HepG2 (cell line): Measurements from ENCODE around the gene NLGN3. TPM values are rescaled to one million over a fixed set of nuclear protein-coding genes. Genes with fewer than 3 reads are reported as not detected.

Source experiments
- ARID3A ChIP-seq: IDR thresholded peaks from 2 replicates; pipeline ENCODE4 v1.6.1; 2012; ENCODE audit warnings: low read depth, low read length, improper control_type of control experiment
- FOXP4 ChIP-seq: sonication (generic); formaldehyde crosslinking; IDR thresholded peaks from 2 replicates; pipeline ENCODE4 v1.4.0; 2020; ENCODE audit warnings: missing genetic modification reagents
- GTF3A ChIP-seq: sonication (generic); formaldehyde crosslinking; conservative IDR thresholded peaks from 2 replicates; pipeline ENCODE4 v1.4.0; 2020; ENCODE audit warnings: mild to moderate bottlenecking, missing genetic modification reagents
- HMGXB4 ChIP-seq, 2 experiments: sonication (generic) in 1 of 2; formaldehyde crosslinking in 1 of 2; IDR thresholded peaks; 2 replicates each; pipeline versions ENCODE4 v1.4.0 to v1.6.1; 2018 to 2020; ENCODE audit warnings: missing genetic modification reagents in 2 of 2, borderline replicate concordance in 1 of 2, low read depth in 1 of 2, mild to moderate bottlenecking in 1 of 2, missing biosample characterization in 1 of 2
- MYPOP ChIP-seq: sonication (generic); formaldehyde crosslinking; IDR thresholded peaks from 2 replicates; pipeline ENCODE4 v1.8.1; 2023; ENCODE audit warnings: mild to moderate bottlenecking, moderate library complexity, missing genetic modification reagents
- NFE2 ChIP-seq: sonication (generic); formaldehyde crosslinking; IDR thresholded peaks from 2 replicates; pipeline ENCODE4 v1.4.0; 2020; ENCODE audit warnings: missing genetic modification reagents
- PAWR ChIP-seq: sonication (generic); formaldehyde crosslinking; IDR thresholded peaks from 2 replicates; pipeline ENCODE4 v1.4.0; 2020; ENCODE audit warnings: missing genetic modification reagents, mild to moderate bottlenecking, borderline replicate concordance
- RELA ChIP-seq: sonication (generic); formaldehyde crosslinking; IDR thresholded peaks from 2 replicates; pipeline ENCODE4 v1.4.0; 2020; ENCODE audit warnings: missing genetic modification reagents
- ZNF281 ChIP-seq: sonication (generic); formaldehyde crosslinking; IDR thresholded peaks from 2 replicates; pipeline ENCODE4 v1.4.0; 2020; ENCODE audit warnings: missing genetic modification reagents, borderline replicate concordance
- ZNF292 ChIP-seq: sonication (generic); formaldehyde crosslinking; IDR thresholded peaks from 2 replicates; pipeline ENCODE4 v1.8.1; 2022; ENCODE audit warnings: mild to moderate bottlenecking, low read depth, missing genetic modification reagents, borderline replicate concordance
- ZNF558 ChIP-seq: sonication (generic); formaldehyde crosslinking; IDR thresholded peaks from 2 replicates; pipeline ENCODE4 v1.9.0; 2022; ENCODE audit warnings: mild to moderate bottlenecking, missing genetic modification reagents, borderline replicate concordance
- ZNF710 ChIP-seq: sonication (generic); formaldehyde crosslinking; IDR thresholded peaks from 2 replicates; pipeline ENCODE4 v1.5.0; 2020; ENCODE audit warnings: mild to moderate bottlenecking, missing genetic modification reagents, borderline replicate concordance
- ZSCAN25 ChIP-seq: sonication (generic); formaldehyde crosslinking; IDR thresholded peaks from 2 replicates; pipeline ENCODE4 v1.8.0; 2022; ENCODE audit warnings: mild to moderate bottlenecking, missing genetic modification reagents
- polyA plus RNA-seq, 8 experiments: library from polyadenylated mRNA; depleted of rRNA in 3 of 8; stranded (reverse) in 7 of 8; unstranded in 1 of 8; fragments of >200 nt; fragmentation: Illumina TruSeq in 4 of 8; extraction: Trizol in 4 of 8; gene quantifications; 2 replicates each; pipeline versions ENCODE4 v1.2.1 to v1.2.3, GENCODE V29; 2011 to 2016; ENCODE audit warnings: low read depth in 4 of 8, missing spikeins in 1 of 8, mixed read lengths in 1 of 8; ENCODE audit not compliant: insufficient read depth in 1 of 8
- total RNA-seq, 5 experiments: library from RNA; depleted of rRNA; stranded (reverse); fragments of >200 nt; fragmentation: Illumina TruSeq; extraction: Trizol; gene quantifications; 2 replicates each; pipeline ENCODE4 v1.2.3, GENCODE V29; 2016; ENCODE audit warnings: low read depth in 1 of 5

NLGN3 gene
- total and polyA plus RNA-seq, 2 of the 13 experiments (the other 11 are each of a cell fraction or from before 2014, with no cell fraction given), result 0.04 to 0.16 TPM

GRCh38 chrX:71214604-71215337 lies 70.1 kb downstream of the NLGN3 start (continued):
- TF ChIP-seq HMGXB4 (CRISPR knock-in tag; IDR thresholded peaks at IDR 0.05; ENCODE audit: borderline replicate concordance in 1 of 2, low read depth in 1 of 2) (peak; percentile 42 to 66; a peak in 2 of 4 replicates), MYPOP (CRISPR knock-in tag) (0 out of 2 replicates have a peak, but pooled peaks have one; percentile 54), ZNF281 (CRISPR knock-in tag) (peak; percentile 7; the same call in 1 of the 2 replicates), NFE2 (no peak), FOXP4 (peak; percentile 72), ARID3A (peak; percentile 58; the same call in 1 of the 2 replicates), GTF3A (CRISPR knock-in tag) (0 out of 2 replicates have a peak, but pooled peaks have one; percentile 34), ZNF292 (CRISPR knock-in tag) (peak; percentile 42; the same call in 1 of the 2 replicates), ZNF558 (CRISPR knock-in tag) (no peak), PAWR (CRISPR knock-in tag) (peak; percentile 54; the same call in 1 of the 2 replicates), ZSCAN25 (CRISPR knock-in tag) (peak; percentile 24; the same call in 1 of the 2 replicates), ZNF710 (CRISPR knock-in tag) (0 out of 2 replicates have a peak, but pooled peaks have one; percentile 14), RELA (CRISPR knock-in tag) (no peak)
